Activated CD4-positive, alpha-beta T cell treated with anti-CD3 and anti-CD28 coated beads, Interleukin-2, Interleukin-4, amounts not matched to agents 100 ng/mL and 50 ng/mL, durations not matched to agents 16 hours and 8 hours (primary cell): Measurements from ENCODE around the gene PDIA2.

Experiments used
- DNase-seq: peaks from one replicate; pipeline ENCODE4 v3.0.0-alpha.2; 2020; ENCODE audit warnings: low spot score

PDIA2 gene

GRCh38 chr16:280552-280951 lies 2.4 kb upstream of the PDIA2 start, which contains the start of gene ARHGDIG:
TSS of gene ARHGDIG (plus strand) at chr16:280591. CDS start at chr16:280681, 90 bp downstream.
- DNase-seq, result no peak

DNA sequence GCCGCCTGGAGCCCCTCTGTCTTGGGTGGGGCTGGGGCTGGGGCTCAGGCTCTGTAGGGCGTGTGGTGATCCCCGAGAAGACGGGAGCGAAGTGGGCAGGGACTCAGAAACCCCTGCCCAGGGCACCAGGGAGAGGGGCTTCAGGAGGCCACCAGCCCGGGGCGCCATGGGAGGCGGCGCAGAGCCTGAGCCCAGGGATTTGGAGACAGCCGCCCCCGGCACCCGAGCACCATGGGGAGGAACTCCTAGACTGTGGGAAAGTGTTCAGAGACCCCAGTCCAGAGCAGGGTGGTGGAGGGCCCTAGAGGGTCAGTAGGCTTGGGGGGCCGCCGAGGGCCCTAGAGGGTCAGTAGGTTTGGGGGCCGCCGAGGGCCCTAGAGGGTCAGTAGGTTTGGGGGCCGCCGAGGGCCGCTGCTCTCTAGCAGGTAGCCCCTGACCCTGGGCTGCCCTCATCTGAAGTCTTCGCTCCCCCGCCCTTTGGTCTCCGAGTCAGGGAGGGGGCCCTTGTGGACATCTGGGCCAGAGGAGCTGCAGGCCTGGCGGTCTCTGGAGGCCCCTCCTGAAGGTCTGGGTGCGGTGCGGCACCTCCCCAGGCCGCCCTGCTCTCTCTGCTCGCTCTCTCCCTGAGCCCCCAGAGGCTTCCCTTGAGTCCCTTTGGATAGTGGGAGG lies 1.8 kb upstream of the PDIA2 start:
- DNase-seq, result no peak

DNA sequence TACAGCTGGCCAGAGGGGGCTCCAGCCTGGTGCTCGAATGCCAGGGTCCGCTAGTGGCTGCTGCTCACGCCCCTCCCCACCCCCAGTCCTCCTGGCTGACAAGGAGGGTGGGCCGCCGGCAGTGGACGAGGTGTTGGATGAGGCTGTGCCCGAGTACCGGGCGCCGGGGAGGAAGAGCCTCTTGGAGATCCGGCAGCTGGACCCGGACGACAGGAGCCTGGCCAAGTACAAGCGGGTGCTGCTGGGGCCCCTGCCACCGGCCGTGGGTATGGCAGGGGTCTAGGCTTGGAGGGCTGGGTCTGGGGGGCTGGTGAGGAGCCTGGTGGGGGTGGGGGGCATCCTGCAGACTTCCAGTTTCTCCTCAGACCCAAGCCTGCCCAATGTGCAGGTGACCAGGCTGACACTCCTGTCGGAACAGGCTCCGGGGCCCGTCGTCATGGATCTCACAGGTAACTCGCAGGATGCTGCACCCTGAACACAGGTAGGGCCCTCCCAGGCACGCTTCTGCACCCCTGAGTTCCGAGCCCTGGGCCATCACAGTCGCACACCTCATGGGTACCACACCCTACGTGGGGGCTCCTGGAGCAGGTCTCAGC lies 1.2 kb upstream of the PDIA2 start:
- DNase-seq, result no peak

DNA sequence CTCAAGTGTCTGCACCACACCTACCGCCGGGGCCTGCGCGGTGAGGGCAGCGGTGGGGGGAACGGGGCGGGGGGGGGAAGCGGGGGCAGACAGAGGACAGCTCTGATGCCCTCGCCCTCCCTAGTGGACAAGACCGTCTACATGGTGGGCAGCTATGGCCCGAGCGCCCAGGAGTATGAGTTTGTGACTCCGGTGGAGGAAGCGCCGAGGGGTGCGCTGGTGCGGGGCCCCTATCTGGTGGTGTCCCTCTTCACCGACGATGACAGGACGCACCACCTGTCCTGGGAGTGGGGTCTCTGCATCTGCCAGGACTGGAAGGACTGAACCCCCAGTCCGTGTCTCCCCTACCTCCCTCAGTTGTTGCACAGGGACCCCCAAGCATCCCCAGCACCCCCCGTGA lies 473 bp upstream of the PDIA2 start:
- no peak for DNase-seq

- DNase-seq, result no peak
Observed at GRCh38 chr16:284204-285120, 1.5 kb downstream of the PDIA2 start.

- no peak for DNase-seq
Observed at GRCh38 chr16:285146-286055, 2.4 kb downstream of the PDIA2 start.

DNA sequence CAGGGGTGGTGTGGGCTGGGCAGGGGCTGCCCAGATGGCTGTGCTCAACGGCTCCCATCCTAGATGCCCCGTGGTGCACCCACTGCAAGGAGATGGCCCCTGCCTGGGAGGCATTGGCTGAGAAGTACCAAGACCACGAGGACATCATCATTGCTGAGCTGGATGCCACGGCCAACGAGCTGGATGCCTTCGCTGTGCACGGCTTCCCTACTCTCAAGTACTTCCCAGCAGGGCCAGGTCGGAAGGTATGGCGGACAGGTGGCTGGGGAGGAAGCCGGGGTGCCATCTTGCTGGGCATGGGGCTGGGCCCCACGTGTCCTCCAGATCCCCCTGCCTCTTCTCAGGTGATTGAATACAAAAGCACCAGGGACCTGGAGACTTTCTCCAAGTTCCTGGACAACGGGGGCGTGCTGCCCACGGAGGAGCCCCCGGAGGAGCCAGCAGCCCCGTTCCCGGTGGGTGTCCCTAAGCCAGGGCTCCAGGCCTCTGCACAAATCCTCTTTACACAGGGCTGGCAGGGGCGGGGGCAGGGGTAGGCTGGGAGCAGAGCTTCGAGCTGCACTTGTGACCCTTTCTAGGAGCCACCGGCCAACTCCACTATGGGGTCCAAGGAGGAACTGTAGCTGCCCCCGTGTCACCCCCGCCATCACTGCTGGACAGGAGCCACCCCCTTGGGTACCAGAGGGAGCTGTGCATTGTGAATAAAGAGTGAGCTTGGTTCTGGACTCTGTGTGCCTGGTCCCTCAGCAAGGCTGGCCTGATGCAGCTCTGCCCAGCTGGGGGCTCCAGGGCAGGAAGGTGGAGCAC lies 3.7 kb downstream of the PDIA2 start:
- DNase-seq, result no peak

- no peak for DNase-seq
Observed at GRCh38 chr16:287298-287811, 4.4 kb downstream of the PDIA2 start.

DNA sequence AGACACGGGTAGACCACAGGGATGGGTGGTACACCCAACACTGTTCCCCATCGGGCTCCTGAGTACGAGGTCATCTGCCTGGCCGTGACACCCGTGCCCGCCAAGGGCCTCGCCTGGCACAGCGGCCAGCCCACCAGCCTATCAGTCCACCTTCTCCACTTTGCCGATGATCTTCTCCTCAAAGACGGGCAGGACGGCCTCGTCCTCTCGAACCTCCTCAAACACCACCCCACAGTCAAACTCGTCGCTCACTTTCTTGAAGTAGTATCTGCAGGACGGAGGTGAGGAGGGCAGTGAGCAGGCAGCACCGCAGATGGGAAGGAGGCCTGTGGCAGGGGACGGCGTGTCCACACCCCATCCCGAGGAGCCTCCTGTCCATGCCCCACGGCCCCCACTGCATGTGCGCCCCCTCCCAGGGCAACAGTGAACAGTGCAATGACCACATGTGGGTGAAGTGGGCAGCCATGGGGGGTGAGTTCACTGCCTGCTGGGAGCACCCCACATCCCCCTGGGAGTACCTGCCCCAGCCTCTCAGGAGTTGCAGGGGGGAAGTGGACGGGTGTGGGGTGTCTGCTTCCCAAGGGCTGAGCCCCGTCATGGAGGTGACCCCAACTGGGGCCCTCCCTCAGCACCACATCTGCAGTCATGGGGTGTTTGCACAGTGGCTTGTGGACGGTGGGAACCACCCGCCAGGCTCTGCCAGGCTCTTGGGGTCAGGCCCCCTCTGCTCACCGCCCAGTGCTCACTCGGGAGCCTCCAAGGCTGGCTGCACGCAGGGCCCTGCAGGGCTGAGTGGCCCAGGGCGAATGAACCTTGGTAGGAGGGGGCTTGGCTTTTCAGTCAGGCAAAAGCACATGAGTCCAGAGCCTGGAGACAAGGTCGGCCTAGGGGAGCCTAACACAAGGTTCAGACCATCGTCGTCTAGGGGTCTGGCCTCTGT lies 5.3 kb downstream of the PDIA2 start:
- DNase-seq, result no peak

DNA sequence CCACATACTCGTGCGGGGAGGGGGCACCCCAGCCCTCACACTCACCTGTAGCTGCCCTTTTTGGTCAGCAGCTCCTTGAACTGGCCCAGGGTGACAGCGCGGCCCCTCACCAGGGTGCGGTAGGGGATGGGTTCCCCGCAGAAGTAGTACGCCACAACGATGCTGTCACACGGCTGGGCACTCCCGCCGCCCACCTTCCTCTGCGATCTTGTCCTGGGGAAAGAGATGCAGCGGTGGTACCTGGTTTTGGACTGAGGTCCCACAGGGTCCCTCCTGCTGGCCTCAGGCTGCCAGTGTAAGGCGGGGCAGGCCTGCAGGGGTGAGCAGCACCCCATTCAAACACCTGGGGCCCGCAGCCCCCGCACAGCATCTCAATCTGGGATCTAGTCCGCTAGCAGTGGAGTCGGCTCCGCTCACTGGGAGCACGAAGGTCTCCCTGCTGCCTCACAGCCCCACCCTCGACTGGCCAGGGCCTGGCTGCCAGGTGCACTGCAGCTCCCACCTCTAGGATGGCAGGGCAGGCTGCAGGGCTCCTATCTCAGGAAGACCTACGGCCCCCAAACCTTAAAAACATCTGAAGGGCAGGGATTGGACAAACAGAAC lies 6.5 kb downstream of the PDIA2 start:
- DNase-seq, result no peak

- no peak for DNase-seq
Observed at GRCh38 chr16:290015-290680, 7.2 kb downstream of the PDIA2 start.

- DNase-seq, result no peak
Observed at GRCh38 chr16:290681-291405, 7.9 kb downstream of the PDIA2 start.

DNA sequence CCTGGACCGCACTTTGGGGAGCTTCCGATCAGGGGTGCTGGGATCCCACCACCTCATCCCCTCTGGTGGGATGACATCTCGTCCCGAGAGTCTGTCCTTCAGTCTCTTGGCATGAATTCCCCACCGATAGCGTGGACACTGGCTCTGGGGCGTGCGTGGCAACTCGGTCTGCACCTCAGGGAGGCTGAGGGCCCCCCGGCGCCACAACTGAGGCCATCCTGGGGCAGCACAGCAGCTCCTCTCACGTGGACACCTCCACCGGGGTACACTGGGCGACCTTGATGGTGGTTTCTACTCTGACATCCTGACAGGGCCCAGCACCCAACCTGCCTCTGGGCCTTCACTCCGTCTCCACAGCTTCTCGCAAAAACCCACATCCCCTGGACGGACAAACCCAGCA lies 8.6 kb downstream of the PDIA2 start:
- DNase-seq, result no peak

DNA sequence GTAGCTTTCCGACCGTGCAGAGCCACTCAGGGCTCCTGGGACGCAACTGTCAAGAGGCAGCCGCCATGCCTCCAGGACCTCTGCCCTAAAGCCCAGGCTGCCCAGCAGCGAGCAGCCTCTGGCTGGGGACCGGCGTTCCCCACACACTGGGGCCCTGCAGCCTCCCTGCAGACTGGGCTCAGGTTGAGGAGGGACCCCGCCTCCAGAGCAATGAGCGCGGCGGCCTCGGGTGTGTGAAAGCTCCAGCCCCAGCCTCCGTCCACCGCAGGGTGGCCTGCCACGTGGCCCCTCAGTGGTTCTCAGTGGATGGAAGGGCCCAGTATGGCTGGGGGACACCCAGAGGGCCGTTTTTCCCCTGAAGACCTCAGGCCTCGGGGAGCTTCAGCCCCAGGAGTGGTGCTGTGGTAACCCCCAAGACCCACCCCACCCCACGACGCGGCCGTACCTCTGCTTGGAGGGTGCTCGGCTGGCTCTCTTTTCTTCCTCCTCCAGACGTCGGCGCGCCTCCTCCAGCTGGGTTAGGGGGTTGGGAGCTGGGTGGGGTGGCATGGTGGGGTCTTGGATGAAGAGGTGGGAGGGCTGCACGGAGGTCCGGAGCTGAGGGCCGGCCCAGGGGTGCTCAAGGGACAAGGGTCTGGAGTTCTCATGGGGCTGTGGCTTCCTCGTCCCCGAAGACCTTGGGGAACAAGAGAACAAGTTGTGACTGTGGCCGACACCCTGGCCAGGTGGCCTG lies 10.2 kb downstream of the PDIA2 start:
- DNase-seq, result no peak

GRCh38 chr16:296276-296675 lies 13.3 kb downstream of the PDIA2 start:
- DNase-seq, result no peak

DNA sequence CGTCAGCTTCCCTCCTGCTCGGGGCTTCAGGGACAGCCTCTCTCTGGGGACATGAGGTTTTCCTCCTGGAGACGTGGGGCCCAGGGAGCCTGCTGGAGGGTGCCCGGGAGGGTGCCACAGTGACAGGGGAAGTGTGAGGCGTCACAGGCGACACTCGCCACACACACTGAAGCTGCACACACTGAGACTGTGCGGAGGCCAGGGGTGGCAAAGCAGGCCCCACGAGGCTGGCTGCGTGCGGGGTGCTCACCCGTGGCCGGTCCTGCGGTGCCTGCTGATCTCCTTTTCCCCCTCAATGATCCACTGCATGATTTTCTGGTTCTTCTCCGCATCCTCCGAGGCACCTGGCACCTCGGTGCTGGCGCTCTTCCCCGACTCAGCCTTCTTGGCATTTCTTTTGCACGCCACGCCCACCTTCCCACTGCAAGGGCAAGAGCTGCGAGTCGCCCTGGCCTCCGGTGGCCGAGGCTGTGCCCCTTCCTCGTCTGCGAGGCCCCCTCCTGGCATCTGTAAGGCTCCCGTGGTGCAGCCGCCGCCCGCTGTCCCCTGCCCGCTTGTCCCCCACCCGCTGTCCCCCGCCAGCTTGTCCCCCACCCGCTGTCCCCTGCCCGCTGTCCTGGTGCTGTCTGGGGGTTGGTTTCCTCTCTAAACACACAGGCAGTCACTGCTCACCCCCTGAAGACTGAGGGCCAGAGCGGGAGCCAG lies 14.0 kb downstream of the PDIA2 start:
- no peak for DNase-seq

DNA sequence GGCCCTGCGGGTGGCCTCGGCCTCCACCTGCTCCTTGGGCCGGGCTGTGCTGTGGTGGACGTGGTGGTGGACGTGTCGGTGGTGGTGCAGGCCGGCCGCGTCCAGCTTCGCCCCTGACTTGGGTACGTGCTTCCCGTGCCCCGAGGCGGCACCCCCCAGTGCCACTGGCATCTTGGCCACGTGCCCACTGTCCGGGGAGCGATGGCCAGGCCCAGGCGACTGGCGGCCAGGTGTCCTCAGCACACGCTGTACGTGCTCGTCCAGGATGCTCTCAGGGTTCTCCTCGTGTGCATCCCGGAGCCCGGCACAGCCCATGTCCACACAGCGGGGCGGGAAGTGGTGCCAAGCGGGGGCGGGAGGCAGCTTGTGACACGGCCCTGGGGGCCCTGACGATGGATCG lies 14.9 kb downstream of the PDIA2 start:
- DNase-seq, result no peak
